HCT116 (cell line): ENCODE results near the gene PDE8A. TPM values are rescaled to one million over a fixed set of nuclear protein-coding genes. Genes with fewer than 3 reads are reported as not detected.

Experiments used
- ATAC-seq: fragments of 200-7000 bp; cut with Tn5 transposase; 2 replicates; pipeline ENCODE4 v1.9.1; 2020; ENCODE audit warnings: mild to moderate bottlenecking, moderate library complexity
- BruUV-seq: library from RNA; stranded (reverse); fragments of 400-500 nt; replicated peaks from 2 replicates; lab custom pipeline; 2021; lab: Mats Ljungman, UMichigan
- CTCF ChIA-PET: fragments of 300-600 bp; sonication (Branson Sonifier 250); formaldehyde crosslinking; loops from one replicate; lab custom pipeline; 2021; ENCODE audit warnings: antibody characterized with exemption; lab: Charles Lee
- POLR2A ChIA-PET: fragments of 300-600, 350-600 bp; sonication (Branson Sonifier 250); formaldehyde crosslinking; loops from one replicate; lab custom pipeline; 2021; ENCODE audit warnings: antibody characterized with exemption; lab: Charles Lee
- RAD21 ChIA-PET, 2 experiments: fragments of 300-600 bp; sonication (Branson Sonifier 250); formaldehyde crosslinking; loops; one replicate each; lab custom pipeline; 2023; ENCODE audit warnings: low total read pairs in 2 of 2; ENCODE audit not compliant: uncharacterized antibody in 2 of 2, unreplicated experiment in 2 of 2, low non-redundant PET in 1 of 2; lab: Charles Lee
- DNase-seq: peaks from one replicate; pipeline ENCODE4 v3.0.0-alpha.2; 2010; ENCODE audit warnings: low read depth, low spot score
- H2AFZ ChIP-seq: fragments of 200-600 bp; shearing (Covaris generic), sonication (generic); 2 replicates; pipeline ENCODE4 v1.6.1; 2017; ENCODE audit warnings: low read depth, mixed run types, mixed read lengths, antibody characterized with exemption, low read length; ENCODE audit not compliant: poor library complexity, severe bottlenecking
- H3K27ac ChIP-seq: 2 replicates; pipeline ENCODE4 v1.5.1; 2012; ENCODE audit warnings: low read depth, low read length
- H3K27me3 ChIP-seq: fragments of 200-600 bp; sonication (generic); 2 replicates; pipeline ENCODE4 v1.6.1; 2016; ENCODE audit warnings: mixed run types, low read length, mixed read lengths; ENCODE audit not compliant: insufficient read depth
- H3K36me3 ChIP-seq, 2 experiments: fragments of 200-500 bp in 1 of 2; fragments of 200-600 bp in 1 of 2; sonication (Bioruptor generic) in 1 of 2; sonication (generic) in 1 of 2; 2 replicates each; pipeline versions ENCODE4 v1.5.1 to v1.6.1; 2014 to 2016; ENCODE audit warnings: low read length in 2 of 2, inconsistent platforms in 1 of 2, mixed read lengths in 1 of 2, mixed run types in 1 of 2; ENCODE audit not compliant: insufficient read depth in 2 of 2, control insufficient read depth in 1 of 2
- H3K4me1 ChIP-seq, 2 experiments: fragments of 200-600 bp in 1 of 2; sonication (generic) in 1 of 2; 2 replicates each; pipeline versions ENCODE4 v1.5.1 to v1.6.1; 2012 to 2017; ENCODE audit warnings: low read length in 2 of 2, inconsistent platforms in 1 of 2, mild to moderate bottlenecking in 1 of 2, mixed read lengths in 1 of 2, mixed run types in 1 of 2, moderate library complexity in 1 of 2; ENCODE audit not compliant: insufficient read depth in 2 of 2, control insufficient read depth in 1 of 2
- H3K4me2 ChIP-seq: fragments of 200-600 bp; sonication (generic); 2 replicates; pipeline ENCODE4 v1.6.1; 2017; ENCODE audit warnings: mixed run types, low read length, mixed read lengths
- H3K4me3 ChIP-seq, 2 experiments: fragments of 200-600 bp in 1 of 2; sonication (generic) in 1 of 2; replicated peaks in 1 of 2; 2 replicates each; pipeline ENCODE4 v1.5.1; 2011 to 2016; ENCODE audit warnings: low read length in 2 of 2, control low read depth in 1 of 2, low read depth in 1 of 2, mild to moderate bottlenecking in 1 of 2, mixed read lengths in 1 of 2, mixed run types in 1 of 2
- H3K79me2 ChIP-seq: fragments of 200-600 bp; sonication (generic); 2 replicates; pipeline ENCODE4 v1.6.1; 2017; ENCODE audit warnings: mild to moderate bottlenecking, mixed run types, low read length, moderate library complexity, mixed read lengths; ENCODE audit not compliant: insufficient read depth
- H3K9ac ChIP-seq: fragments of 200-600 bp; sonication (generic); 2 replicates; pipeline ENCODE4 v1.6.1; 2016; ENCODE audit warnings: low read length, mixed read lengths
- H3K9me2 ChIP-seq: fragments of 200-600 bp; sonication (generic), shearing (Covaris generic); 2 replicates; pipeline ENCODE4 v1.6.1; 2017; ENCODE audit warnings: mixed run types, mild to moderate bottlenecking, moderate library complexity; ENCODE audit not compliant: insufficient read depth
- H3K9me3 ChIP-seq, 2 experiments: fragments of 200-500 bp in 1 of 2; fragments of 200-600 bp in 1 of 2; sonication (Bioruptor generic) in 1 of 2; sonication (generic) in 1 of 2; 2 replicates each; pipeline ENCODE4 v1.6.1; 2014 to 2017; ENCODE audit warnings: low read length in 2 of 2, mixed read lengths in 2 of 2, inconsistent platforms in 1 of 2, low read depth in 1 of 2, mild to moderate bottlenecking in 1 of 2, mixed run types in 1 of 2, moderate library complexity in 1 of 2; ENCODE audit not compliant: control insufficient read depth in 1 of 2, insufficient read depth in 1 of 2
- H4K20me1 ChIP-seq: fragments of 200-600 bp; sonication (generic), shearing (Covaris generic); 2 replicates; pipeline ENCODE4 v1.6.1; 2017; ENCODE audit warnings: mixed run types, mild to moderate bottlenecking, moderate library complexity; ENCODE audit not compliant: insufficient read depth
- POLR2A ChIP-seq: IDR thresholded peaks from 2 replicates; pipeline ENCODE4 v1.7.0; 2011; ENCODE audit warnings: borderline replicate concordance; ENCODE audit not compliant: insufficient read depth, insufficient read length; ENCODE audit errors: extremely low read depth
- POLR2AphosphoS5 ChIP-seq: IDR thresholded peaks from 2 replicates; pipeline ENCODE4 v1.6.1; 2011; ENCODE audit warnings: mild to moderate bottlenecking, low read depth, low read length, moderate library complexity
- RAD21 ChIP-seq: IDR thresholded peaks from 2 replicates; pipeline ENCODE4 v1.6.1; 2012; ENCODE audit warnings: low read depth, mild to moderate bottlenecking
- REST ChIP-seq: IDR thresholded peaks from 2 replicates; pipeline ENCODE4 v1.6.1; 2012; ENCODE audit warnings: low read depth
- TCF7L2 ChIP-seq: IDR thresholded peaks from 2 replicates; pipeline ENCODE4 v1.7.0; 2011; ENCODE audit warnings: borderline replicate concordance, inconsistent platforms; ENCODE audit not compliant: insufficient read depth, insufficient read length; ENCODE audit errors: extremely low read depth
- ZBTB33 ChIP-seq: IDR thresholded peaks from 2 replicates; pipeline ENCODE4 v1.6.1; 2011; ENCODE audit warnings: mild to moderate bottlenecking, low read length, moderate library complexity; ENCODE audit not compliant: insufficient replicate concordance; ENCODE audit errors: extremely low read depth
- intact Hi-C: fragments of 100-400 bp; cut with micrococcal nuclease; formaldehyde crosslinking; loops from 2 replicates; pipeline ENCODE4 v1.10.0; 2022
- total RNA-seq: library from RNA; stranded (reverse); gene quantifications from one replicate; pipeline ENCODE4 v1.2.1, GENCODE V29; 2021; ENCODE audit not compliant: unreplicated experiment

Gene PDE8A
- total RNA-seq, 1 experiment from 2014 or later, result 37.8 TPM

DNA sequence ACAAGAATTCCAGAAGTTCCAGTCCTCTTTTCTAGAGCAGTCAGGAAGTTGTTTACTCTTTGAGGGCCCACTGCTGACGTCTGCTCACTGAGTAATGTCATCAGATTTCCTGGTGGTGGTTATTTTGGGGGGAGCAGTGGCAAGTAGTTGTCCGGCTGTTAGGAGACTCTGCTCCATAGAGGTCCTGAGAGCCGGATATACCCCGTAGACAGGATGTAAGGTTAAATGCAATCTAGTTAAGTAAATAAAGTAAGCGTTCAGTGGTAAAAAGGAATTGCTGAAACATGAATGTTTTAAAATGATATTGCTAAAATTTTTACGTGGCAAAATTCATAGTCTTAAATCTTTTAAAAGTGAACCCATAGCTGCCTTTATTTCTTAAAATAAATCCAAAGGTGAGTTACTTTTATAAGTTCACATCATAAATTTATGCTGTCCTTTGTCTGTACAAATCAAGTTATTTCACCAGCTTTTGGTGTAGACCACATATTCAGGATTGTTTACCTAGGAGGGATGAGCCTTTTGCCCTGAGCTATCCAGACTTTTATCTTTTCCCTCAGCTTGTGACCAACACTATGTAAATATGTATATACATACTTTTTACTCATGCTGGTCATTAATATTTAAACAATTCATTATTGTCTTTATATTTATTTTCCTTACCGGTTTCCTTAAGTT lies 65.8 kb downstream of the PDE8A start:
- no peak for ATAC-seq
- TF ChIP-seq ZBTB33 (no peak), POLR2AphosphoS5 (no peak), REST (no peak), RAD21 (no peak), TCF7L2 (no peak), POLR2A (no peak)
- no peaks in the 10 kb centered on the region for H3K27me3 ChIP-seq
- 0 out of 4 replicates have a peak, but pooled peaks cover 0 to 3% of the 10 kb centered on the region in 2 experiments for H3K4me1 ChIP-seq
- H3K79me2 ChIP-seq, result peaks cover 53% of the 10 kb centered on the region
- no peak overlapping the region for H2AFZ ChIP-seq
- H3K4me3 ChIP-seq, result no peak overlapping the region
- H4K20me1 ChIP-seq, result no peaks in the 10 kb centered on the region; the same call in 1 of the 2 replicates
- no peak for DNase-seq
- H3K4me2 ChIP-seq, result no peak overlapping the region
- RAD21 ChIA-PET, result no interaction called here
- no peak overlapping the region for H3K9ac ChIP-seq
- no TSS peak for BruUV-seq
- CTCF ChIA-PET, result interaction anchor here (1.2 to 1.3 kb wide), 3 partner anchors 16 to 460 kb away, joined by 3 to 5 read pairs (median 4); no protein-coding TSS in a partner anchor
- POLR2A ChIA-PET, result no interaction called here
- no peak overlapping the region for H3K27ac ChIP-seq
- intact Hi-C loops, result loop anchor here (5.0 to 10.0 kb wide), 2 partner anchors 203 to 450 kb away; no protein-coding TSS in a partner anchor
- no peaks in the 10 kb centered on the region for H3K9me2 ChIP-seq
- H3K36me3 ChIP-seq, result no peaks in the 10 kb centered on the region
- H3K9me3 ChIP-seq, result no peaks in the 10 kb centered on the region
